CD4-positive, alpha-beta T cell treated with Interleukin-6 at 100 ng/mL for 8 hours (primary cell): Measurements from ENCODE around the gene NID2.

Source experiments
- DNase-seq: peaks from one replicate; pipeline ENCODE4 v3.0.0-alpha.2; 2020; ENCODE audit warnings: mixed read lengths, low spot score

The NID2 gene

GRCh38 chr14:52079239-52079959 is 10.5 kb upstream of the NID2 start:
- DNase-seq, result no peak

GRCh38 chr14:52078721-52079120 is 9.9 kb upstream of the NID2 start:
- no peak for DNase-seq

GRCh38 chr14:52078095-52078531 is 9.3 kb upstream of the NID2 start:
- no peak for DNase-seq

- no peak for DNase-seq
Observed at GRCh38 chr14:52077256-52077979, 8.6 kb upstream of the NID2 start.

- DNase-seq, result no peak
Observed at GRCh38 chr14:52076334-52076733, 7.5 kb upstream of the NID2 start.

- no peak for DNase-seq
Observed at GRCh38 chr14:52075371-52075770, 6.5 kb upstream of the NID2 start.

GRCh38 chr14:52073251-52073650 is 4.4 kb upstream of the NID2 start:
- no peak for DNase-seq

GRCh38 chr14:52072266-52072780 is 3.5 kb upstream of the NID2 start:
- DNase-seq, result no peak

- DNase-seq, result no peak
Observed at GRCh38 chr14:52071675-52072074, 2.8 kb upstream of the NID2 start.

GRCh38 chr14:52070051-52070431 is 1.2 kb upstream of the NID2 start:
- no peak for DNase-seq

- DNase-seq, result no peak
Observed at GRCh38 chr14:52069307-52070050, 620 bp upstream of the NID2 start.

- no peak for DNase-seq
Observed at GRCh38 chr14:52067873-52068614, 815 bp downstream of the NID2 start.

GRCh38 chr14:52064174-52064573 is 4.7 kb downstream of the NID2 start:
- DNase-seq, result no peak

GRCh38 chr14:52063052-52063462 is 5.8 kb downstream of the NID2 start:
- DNase-seq, result no peak

- no peak for DNase-seq
Observed at GRCh38 chr14:52061890-52062289, 7.0 kb downstream of the NID2 start.

GRCh38 chr14:52061390-52061789 is 7.5 kb downstream of the NID2 start:
- no peak for DNase-seq

GRCh38 chr14:52060080-52060479 is 8.8 kb downstream of the NID2 start:
- no peak for DNase-seq

- DNase-seq, result no peak
Observed at GRCh38 chr14:52059649-52060048, 9.2 kb downstream of the NID2 start.

- DNase-seq, result no peak
Observed at GRCh38 chr14:52058341-52058740, 10.5 kb downstream of the NID2 start.

- DNase-seq, result no peak
Observed at GRCh38 chr14:52055167-52055566, 13.7 kb downstream of the NID2 start.

- DNase-seq, result no peak
Observed at GRCh38 chr14:52054678-52055077, 14.2 kb downstream of the NID2 start.

- DNase-seq, result no peak
Observed at GRCh38 chr14:52053044-52053443, 15.8 kb downstream of the NID2 start.
